ENCODE results near the gene REXO5. TPM values are rescaled to one million over a fixed set of nuclear protein-coding genes. Genes with fewer than 3 reads are reported as not detected.
"Not testable (repeated sequence)": the region's sequence is repeated elsewhere in the genome, so short reads cannot be mapped to it uniquely, and the experiment has no call there.

REXO5 gene
- total RNA-seq, 4 donors from 2014 or later: 2.0 to 4.9 (median 2.7) TPM

DNA sequence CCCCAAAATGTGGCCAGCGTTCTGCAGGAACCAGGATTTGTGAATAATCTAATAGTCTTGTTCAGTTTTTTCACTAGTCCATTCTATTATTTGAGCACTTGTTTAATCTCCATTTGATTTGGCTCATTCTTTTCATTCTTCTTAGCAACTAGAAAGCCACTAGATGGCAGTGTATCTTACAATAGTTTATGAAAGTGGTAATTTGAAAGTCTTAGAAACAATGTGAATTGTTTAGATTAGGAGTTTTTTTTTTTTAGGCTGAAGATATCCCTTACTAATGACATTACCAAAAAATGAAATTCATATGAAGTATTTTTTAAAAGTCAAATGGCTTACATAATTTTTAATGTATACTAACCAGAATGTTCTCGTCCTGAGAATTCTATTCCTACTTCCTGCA lies 6.7 kb upstream of the REXO5 start:
- H3K36me3 ChIP-seq: peaks cover 0 to 48% (median 19%) of the 10 kb centered on the region in 4 donors
- TF ChIP-seq EP300 (IDR thresholded peaks at IDR 0.05): no peak
- TF ChIP-seq, protein P1, sequence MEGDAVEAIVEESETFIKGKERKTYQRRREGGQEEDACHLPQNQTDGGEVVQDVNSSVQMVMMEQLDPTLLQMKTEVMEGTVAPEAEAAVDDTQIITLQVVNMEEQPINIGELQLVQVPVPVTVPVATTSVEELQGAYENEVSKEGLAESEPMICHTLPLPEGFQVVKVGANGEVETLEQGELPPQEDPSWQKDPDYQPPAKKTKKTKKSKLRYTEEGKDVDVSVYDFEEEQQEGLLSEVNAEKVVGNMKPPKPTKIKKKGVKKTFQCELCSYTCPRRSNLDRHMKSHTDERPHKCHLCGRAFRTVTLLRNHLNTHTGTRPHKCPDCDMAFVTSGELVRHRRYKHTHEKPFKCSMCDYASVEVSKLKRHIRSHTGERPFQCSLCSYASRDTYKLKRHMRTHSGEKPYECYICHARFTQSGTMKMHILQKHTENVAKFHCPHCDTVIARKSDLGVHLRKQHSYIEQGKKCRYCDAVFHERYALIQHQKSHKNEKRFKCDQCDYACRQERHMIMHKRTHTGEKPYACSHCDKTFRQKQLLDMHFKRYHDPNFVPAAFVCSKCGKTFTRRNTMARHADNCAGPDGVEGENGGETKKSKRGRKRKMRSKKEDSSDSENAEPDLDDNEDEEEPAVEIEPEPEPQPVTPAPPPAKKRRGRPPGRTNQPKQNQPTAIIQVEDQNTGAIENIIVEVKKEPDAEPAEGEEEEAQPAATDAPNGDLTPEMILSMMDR (IDR thresholded peaks at IDR 0.05): peak; percentile 59 to 63 (median 61)
- no peak for DNase-seq (ENCODE audit: extremely low spot score)
- WGBS: 41% methylated on average over 2 of the region's 2 CpGs
- no peak overlapping the region for H3K27ac ChIP-seq (replicated peaks in 1 of 4)
- H3K27me3 ChIP-seq: no peaks in the 10 kb centered on the region
- no peaks in the 10 kb centered on the region for H3K9me3 ChIP-seq
- H3K4me1 ChIP-seq: peaks cover 0 to 11% (median 3%) of the 10 kb centered on the region in 4 donors
- no peak overlapping the region for H3K4me3 ChIP-seq
- intact Hi-C loops (cut with DNase I): no loop called here

DNA sequence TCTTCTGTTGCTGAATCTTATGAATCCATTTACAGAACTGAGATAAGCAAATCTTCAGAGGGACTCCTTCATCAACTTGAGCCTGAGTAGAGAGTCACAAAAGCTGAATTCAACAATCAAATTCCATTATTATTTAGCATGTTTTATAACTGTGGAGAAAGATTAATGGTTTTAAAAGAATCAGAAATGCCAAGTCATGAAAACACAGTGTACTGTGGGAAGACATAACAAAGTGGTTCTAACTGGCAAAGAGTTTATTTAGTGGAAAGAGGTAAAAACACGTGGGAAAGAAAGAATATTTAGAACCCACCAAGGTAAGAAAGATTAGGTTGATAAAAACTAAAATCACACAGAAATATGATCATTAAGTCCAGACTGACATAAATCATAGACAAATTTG lies 5.0 kb upstream of the REXO5 start:
- Histone ChIP-seq H3K36me3 (peaks cover 0 to 35% (median 15%) of the 10 kb centered on the region in 4 donors), H3K4me1 (peaks cover 5 to 23% (median 17%) of the 10 kb centered on the region in 4 donors), H3K9me3 (no peaks in the 10 kb centered on the region), H3K27me3 (no peaks in the 10 kb centered on the region), H3K27ac (replicated peaks in 1 of 4) (no peak overlapping the region), H3K4me3 (no peak overlapping the region)
- intact Hi-C loops (cut with DNase I): loop anchor here (5.0 kb wide), 1 partner anchor 281 kb away; no protein-coding TSS in a partner anchor
- no peak for DNase-seq (ENCODE audit: extremely low spot score)
- WGBS: 42% methylated on average over 1 of the region's 1 CpG
- no peak for TF ChIP-seq EP300 (IDR thresholded peaks at IDR 0.05)
- TF ChIP-seq POLR2A (IDR thresholded peaks at IDR 0.05; ENCODE audit: low read depth): no peak
- TF ChIP-seq POLR2AphosphoS5 (IDR thresholded peaks at IDR 0.05): no peak
- TF ChIP-seq, protein P1 (IDR thresholded peaks at IDR 0.05): no peak

DNA sequence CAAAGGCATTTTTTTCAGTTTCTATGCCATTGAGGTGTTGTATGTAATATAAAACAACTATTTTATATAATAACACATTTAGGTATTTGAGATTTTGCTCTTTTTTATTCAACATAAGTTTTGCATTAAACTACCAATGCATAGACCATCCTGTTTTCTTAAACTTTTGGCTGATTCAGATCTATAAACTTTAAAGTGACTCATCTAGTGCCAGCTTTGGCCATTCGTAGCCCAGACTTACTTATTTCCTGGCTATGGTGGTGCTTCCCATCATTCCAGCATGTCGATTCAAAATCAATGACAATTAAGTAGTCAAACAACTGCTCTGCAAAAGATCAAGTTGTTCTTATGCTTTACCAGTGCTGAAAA lies 3.2 kb upstream of the REXO5 start:
- H3K27ac ChIP-seq (replicated peaks in 1 of 4): no peak overlapping the region
- no peak for DNase-seq (ENCODE audit: extremely low spot score)
- H3K27me3 ChIP-seq: no peaks in the 10 kb centered on the region
- TF ChIP-seq, protein P1 (IDR thresholded peaks at IDR 0.05): no peak
- TF ChIP-seq EP300 (IDR thresholded peaks at IDR 0.05) (no peak), POLR2AphosphoS5 (IDR thresholded peaks at IDR 0.05) (no peak), POLR2A (IDR thresholded peaks at IDR 0.05; ENCODE audit: low read depth) (no peak)
- H3K4me3 ChIP-seq: no peak overlapping the region
- intact Hi-C loops (cut with DNase I): loop anchor here (5.0 kb wide), 1 partner anchor 279 kb away; no protein-coding TSS in a partner anchor
- H3K36me3 ChIP-seq: peaks cover 0 to 21% (median 8%) of the 10 kb centered on the region in 4 donors
- H3K9me3 ChIP-seq: no peaks in the 10 kb centered on the region
- 91% methylated on average over 2 of the region's 2 CpGs for WGBS
- H3K4me1 ChIP-seq: peaks cover 5 to 31% (median 26%) of the 10 kb centered on the region in 4 donors

DNA sequence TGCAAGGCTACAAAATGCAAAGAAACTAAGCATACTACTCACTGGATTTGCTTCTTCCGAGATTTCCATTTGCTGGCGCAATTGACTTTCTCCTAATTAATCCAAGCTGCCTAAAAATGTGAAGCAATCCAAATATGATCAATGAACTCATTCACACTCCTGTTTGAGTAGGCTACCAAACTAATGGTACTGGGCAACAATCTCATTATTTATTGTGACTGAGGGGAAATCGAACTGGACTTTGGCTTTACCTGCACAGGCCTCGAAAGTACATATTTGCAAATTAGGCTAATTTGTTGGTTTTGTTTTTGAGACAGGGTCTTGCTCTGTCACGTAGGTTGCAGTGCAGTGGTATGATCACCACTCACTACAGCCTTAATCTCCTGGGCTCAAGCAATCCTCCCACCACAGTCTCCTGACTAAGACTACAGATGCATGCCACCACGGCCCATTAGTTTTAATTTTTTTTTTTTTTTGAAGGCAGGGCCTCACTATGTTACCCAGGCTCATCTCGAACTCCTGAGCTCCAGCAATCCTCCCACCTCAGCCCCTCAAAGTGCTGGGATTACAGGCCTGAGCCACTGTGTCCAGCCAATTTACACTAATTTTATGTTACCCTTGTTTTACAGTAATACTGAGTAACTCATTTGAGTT lies 2.6 kb upstream of the REXO5 start:
- no peak overlapping the region for H3K27ac ChIP-seq (replicated peaks in 1 of 4)
- no peak for TF ChIP-seq POLR2AphosphoS5 (IDR thresholded peaks at IDR 0.05)
- TF ChIP-seq EP300 (IDR thresholded peaks at IDR 0.05): no peak
- TF ChIP-seq, protein P1 (IDR thresholded peaks at IDR 0.05): no peak
- TF ChIP-seq POLR2A (IDR thresholded peaks at IDR 0.05; ENCODE audit: low read depth): no peak
- 91% methylated on average over 7 of the region's 7 CpGs for WGBS
- peaks cover 0 to 16% (median 3%) of the 10 kb centered on the region in 4 donors for H3K36me3 ChIP-seq
- peaks cover 5 to 31% (median 26%) of the 10 kb centered on the region in 4 donors for H3K4me1 ChIP-seq
- H3K27me3 ChIP-seq: no peaks in the 10 kb centered on the region
- no peak overlapping the region for H3K4me3 ChIP-seq
- no peak for DNase-seq (ENCODE audit: extremely low spot score)
- intact Hi-C loops (cut with DNase I): loop anchor here (5.0 kb wide), 1 partner anchor 279 kb away; no protein-coding TSS in a partner anchor
- H3K9me3 ChIP-seq: no peaks in the 10 kb centered on the region

DNA sequence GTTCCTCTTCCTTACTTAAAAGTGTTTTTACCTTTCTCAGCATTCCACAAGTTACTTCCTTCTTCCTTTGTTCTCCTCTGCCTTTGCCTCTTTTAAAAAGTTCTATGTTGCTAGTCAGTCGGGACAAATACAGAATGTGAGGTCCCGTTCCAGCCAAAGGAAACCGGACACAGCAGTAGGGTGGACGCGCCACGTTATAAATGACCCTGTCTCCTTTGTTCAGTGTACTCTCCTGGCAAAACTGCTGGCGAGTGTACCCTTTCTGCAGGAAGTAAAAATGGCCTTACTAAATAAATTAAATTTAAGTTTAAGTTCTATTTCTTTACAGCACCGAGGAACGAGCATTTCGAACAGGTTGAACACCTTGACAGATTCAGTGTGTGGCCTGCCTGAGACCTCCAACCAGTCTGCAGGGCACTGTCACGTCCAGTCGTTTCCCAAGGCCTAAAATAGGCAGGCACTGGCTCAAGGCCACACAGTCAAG lies 601 bp upstream of the REXO5 start:
- H3K27me3 ChIP-seq; intact Hi-C loops (cut with DNase I); H3K9me3 ChIP-seq; DNase-seq (ENCODE audit: extremely low spot score): not testable (repeated sequence)
- H3K36me3 ChIP-seq: peaks cover 0 to 13% (median 0%) of the 10 kb centered on the region in 4 donors
- peak overlapping the region; percentile 90 to 92 (median 90) for H3K27ac ChIP-seq (replicated peaks in 1 of 4)
- peaks cover 5 to 24% (median 20%) of the 10 kb centered on the region in 4 donors for H3K4me1 ChIP-seq
- 14% methylated on average over 10 of the region's 12 CpGs for WGBS
- peak overlapping the region; percentile 71 to 84 (median 74) for H3K4me3 ChIP-seq
